GM12878 (cell line): ENCODE results near the gene IFT88.

Source experiments
- BHLHE40 ChIP-seq, 2 experiments: fragments of 450-650 bp in 1 of 2; IDR thresholded peaks; 2 replicates each; pipeline ENCODE4 v1.6.1; 2011 to 2017; ENCODE audit warnings: low read depth in 2 of 2, borderline replicate concordance in 1 of 2, improper control_type of control experiment in 1 of 2, low read length in 1 of 2, mild to moderate bottlenecking in 1 of 2
- EGR1 ChIP-seq, 2 experiments: IDR thresholded peaks; 1 replicate in 1 of 2; 2 replicates in 1 of 2; pipeline ENCODE4 v1.6.1; 2011 to 2012; ENCODE audit warnings: low read depth in 2 of 2, low read length in 2 of 2, borderline replicate concordance in 1 of 2, mild to moderate bottlenecking in 1 of 2, moderate library complexity in 1 of 2
- FOXM1 ChIP-seq: IDR thresholded peaks from 2 replicates; pipeline ENCODE4 v1.6.1; 2012; ENCODE audit warnings: low read depth, mild to moderate bottlenecking, inconsistent platforms, low read length, moderate library complexity
- HDGF ChIP-seq: fragments of 450-650 bp; IDR thresholded peaks from 2 replicates; pipeline ENCODE4 v1.6.1; 2016; ENCODE audit warnings: antibody characterized with exemption
- RAD21 ChIP-seq: IDR thresholded peaks from 2 replicates; pipeline ENCODE4 v1.6.1; 2011; ENCODE audit warnings: mild to moderate bottlenecking, low read depth, low read length, moderate library complexity; ENCODE audit not compliant: insufficient read depth
- ZSCAN29 ChIP-seq: fragments of 450-650 bp; IDR thresholded peaks from 2 replicates; pipeline ENCODE4 v1.6.1; 2017; ENCODE audit warnings: mild to moderate bottlenecking, moderate library complexity
- TF ChIP-seq, protein P1 (sequence below): IDR thresholded peaks from 2 replicates; pipeline ENCODE4 v1.6.1; 2011; ENCODE audit warnings: borderline replicate concordance, low read depth, mild to moderate bottlenecking, moderate library complexity, mixed read lengths, low read length; ENCODE audit not compliant: insufficient read depth; ENCODE audit errors: extremely low read length
- TF ChIP-seq, protein P2 (sequence below), 3 experiments: IDR thresholded peaks in 2 of 3; conservative IDR thresholded peaks in 1 of 3; 2 replicates each; pipeline ENCODE4 v1.5.1; 2011; ENCODE audit warnings: low read depth in 3 of 3, low read length in 3 of 3, mild to moderate bottlenecking in 3 of 3, control low read depth in 2 of 3, moderate library complexity in 2 of 3, inconsistent platforms in 1 of 3, mixed read lengths in 1 of 3; ENCODE audit not compliant: control insufficient read depth in 2 of 3, insufficient read depth in 1 of 3; ENCODE audit errors: extremely low read depth in 1 of 3
- TF ChIP-seq, protein P3 (sequence below): IDR thresholded peaks from 2 replicates; pipeline ENCODE4 v1.6.1; 2011; ENCODE audit warnings: low read depth, low read length, improper control_type of control experiment, borderline replicate concordance

DNA sequence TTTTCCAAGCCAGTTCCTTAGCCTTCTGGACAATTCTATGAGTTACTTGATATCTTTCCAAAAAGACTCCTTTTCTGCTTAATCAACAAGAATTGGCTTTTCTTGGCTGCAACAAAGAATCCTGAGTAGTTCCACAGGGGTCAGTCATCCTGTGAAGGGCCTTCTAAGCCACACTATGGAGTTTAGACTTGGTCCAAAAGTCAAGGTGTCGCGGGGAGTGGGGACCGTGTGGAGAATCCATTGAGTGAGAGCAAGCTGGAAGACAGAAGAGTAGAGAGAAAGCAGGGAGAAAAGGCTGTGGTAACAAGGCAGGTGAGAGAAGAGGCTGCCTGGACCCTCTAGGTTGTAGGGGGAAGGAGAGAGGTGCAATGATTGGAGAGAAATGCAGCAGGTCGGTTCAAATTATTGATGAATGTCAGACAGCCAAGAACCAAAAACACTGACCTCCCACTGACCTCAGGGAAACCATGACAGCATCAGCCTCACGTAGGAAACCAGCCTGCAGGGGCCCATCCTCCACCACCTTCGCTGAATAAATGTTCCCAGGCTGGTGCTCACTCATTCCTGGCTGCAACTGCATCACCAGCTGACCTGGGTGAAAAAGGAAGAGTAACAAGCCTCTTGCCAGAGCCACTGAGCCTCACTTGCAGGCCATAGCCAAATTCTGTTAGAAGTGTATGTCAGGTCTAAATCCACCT is 7.1 kb upstream of the IFT88 start:
- TF ChIP-seq, protein P1, sequence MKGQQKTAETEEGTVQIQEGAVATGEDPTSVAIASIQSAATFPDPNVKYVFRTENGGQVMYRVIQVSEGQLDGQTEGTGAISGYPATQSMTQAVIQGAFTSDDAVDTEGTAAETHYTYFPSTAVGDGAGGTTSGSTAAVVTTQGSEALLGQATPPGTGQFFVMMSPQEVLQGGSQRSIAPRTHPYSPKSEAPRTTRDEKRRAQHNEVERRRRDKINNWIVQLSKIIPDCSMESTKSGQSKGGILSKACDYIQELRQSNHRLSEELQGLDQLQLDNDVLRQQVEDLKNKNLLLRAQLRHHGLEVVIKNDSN, result no peak
- TF ChIP-seq, protein P2, sequence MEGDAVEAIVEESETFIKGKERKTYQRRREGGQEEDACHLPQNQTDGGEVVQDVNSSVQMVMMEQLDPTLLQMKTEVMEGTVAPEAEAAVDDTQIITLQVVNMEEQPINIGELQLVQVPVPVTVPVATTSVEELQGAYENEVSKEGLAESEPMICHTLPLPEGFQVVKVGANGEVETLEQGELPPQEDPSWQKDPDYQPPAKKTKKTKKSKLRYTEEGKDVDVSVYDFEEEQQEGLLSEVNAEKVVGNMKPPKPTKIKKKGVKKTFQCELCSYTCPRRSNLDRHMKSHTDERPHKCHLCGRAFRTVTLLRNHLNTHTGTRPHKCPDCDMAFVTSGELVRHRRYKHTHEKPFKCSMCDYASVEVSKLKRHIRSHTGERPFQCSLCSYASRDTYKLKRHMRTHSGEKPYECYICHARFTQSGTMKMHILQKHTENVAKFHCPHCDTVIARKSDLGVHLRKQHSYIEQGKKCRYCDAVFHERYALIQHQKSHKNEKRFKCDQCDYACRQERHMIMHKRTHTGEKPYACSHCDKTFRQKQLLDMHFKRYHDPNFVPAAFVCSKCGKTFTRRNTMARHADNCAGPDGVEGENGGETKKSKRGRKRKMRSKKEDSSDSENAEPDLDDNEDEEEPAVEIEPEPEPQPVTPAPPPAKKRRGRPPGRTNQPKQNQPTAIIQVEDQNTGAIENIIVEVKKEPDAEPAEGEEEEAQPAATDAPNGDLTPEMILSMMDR (IDR thresholded peaks at IDR 0.05 in 2 of 3, conservative IDR thresholded peaks at IDR 0.05 in 1 of 3; ENCODE audit: control insufficient read depth in 2 of 3, extremely low read depth in 1 of 3, insufficient read depth in 1 of 3, low read depth in 3 of 3, low read length in 3 of 3), result no peak
- TF ChIP-seq BHLHE40 (IDR thresholded peaks at IDR 0.05; ENCODE audit: borderline replicate concordance in 1 of 2, low read depth in 2 of 2, low read length in 1 of 2) (no peak), RAD21 (no peak), HDGF (no peak), EGR1 (IDR thresholded peaks at IDR 0.05; ENCODE audit: borderline replicate concordance in 1 of 2, low read depth in 2 of 2, low read length in 2 of 2) (no peak), ZSCAN29 (no peak), FOXM1 (no peak)
- TF ChIP-seq, protein P3, sequence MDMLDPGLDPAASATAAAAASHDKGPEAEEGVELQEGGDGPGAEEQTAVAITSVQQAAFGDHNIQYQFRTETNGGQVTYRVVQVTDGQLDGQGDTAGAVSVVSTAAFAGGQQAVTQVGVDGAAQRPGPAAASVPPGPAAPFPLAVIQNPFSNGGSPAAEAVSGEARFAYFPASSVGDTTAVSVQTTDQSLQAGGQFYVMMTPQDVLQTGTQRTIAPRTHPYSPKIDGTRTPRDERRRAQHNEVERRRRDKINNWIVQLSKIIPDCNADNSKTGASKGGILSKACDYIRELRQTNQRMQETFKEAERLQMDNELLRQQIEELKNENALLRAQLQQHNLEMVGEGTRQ, result no peak
